K562 (cell line): ENCODE measurements around the gene SMS. TPM values are rescaled to one million over a fixed set of nuclear protein-coding genes. Genes with fewer than 3 reads are reported as not detected.

ENCODE experiments used
- ATAC-seq: fragments of 200-7000 bp; cut with Tn5 transposase; 3 replicates; pipeline ENCODE4 v1.9.1; 2020; ENCODE audit warnings: moderate library complexity
- BruUV-seq: library from RNA; stranded (reverse); fragments of 400-500 nt; replicated peaks from 2 replicates; lab custom pipeline; 2021; lab: Mats Ljungman, UMichigan
- CTCF ChIA-PET: fragments of 300-600 bp; formaldehyde crosslinking; extraction: SDS; loops from one replicate; lab custom pipeline; 2021; ENCODE audit warnings: low intra/inter-chr PET ratio; lab: Yijun Ruan, JAX
- POLR2A ChIA-PET: fragments of 300-600, 350-650 bp; sonication (Branson Sonifier 250); formaldehyde crosslinking; extraction: SDS; loops from one replicate; lab custom pipeline; 2021; ENCODE audit warnings: antibody characterized with exemption, inconsistent platforms; lab: Yijun Ruan, JAX
- DNase-seq, 4 experiments: peaks; one replicate each; pipeline versions ENCODE4 v3.0.0 to v3.0.0-alpha.2; 2011 to 2018; ENCODE audit warnings: low spot score in 3 of 4, mixed read lengths in 3 of 4; ENCODE audit errors: extremely low read depth in 1 of 4
- FAIRE-seq: peaks from 2 replicates; lab custom pipeline; 2011; peaks lifted over from hg19 to GRCh38; lab: Jason Lieb, UNC
- H2AFZ ChIP-seq: 2 replicates; pipeline ENCODE4 v1.6.0; 2011; ENCODE audit warnings: low read depth, low read length, control low read depth, inconsistent platforms
- H3K27ac ChIP-seq: fragments of 200-600 bp; 3 replicates; pipeline ENCODE4 v1.8.0; 2011; ENCODE audit warnings: low read depth, mild to moderate bottlenecking, control low read depth, inconsistent platforms, low read length, moderate library complexity, mixed read lengths; ENCODE audit errors: extremely low read depth
- H3K27me3 ChIP-seq, 2 experiments: fragments of 300-600 bp in 1 of 2; 2 replicates in 1 of 2; 3 replicates in 1 of 2; pipeline versions ENCODE4 v1.6.0 to v1.8.0; 2011; ENCODE audit warnings: inconsistent platforms in 2 of 2, low read length in 2 of 2, mild to moderate bottlenecking in 1 of 2, mixed read lengths in 1 of 2, moderate library complexity in 1 of 2; ENCODE audit not compliant: control insufficient read depth in 2 of 2, insufficient read depth in 2 of 2
- H3K36me3 ChIP-seq: fragments of 300-600 bp; 3 replicates; pipeline ENCODE4 v1.8.0; 2011; ENCODE audit warnings: mild to moderate bottlenecking, low read length, inconsistent platforms; ENCODE audit not compliant: control insufficient read depth, insufficient read depth
- H3K4me1 ChIP-seq, 2 experiments: fragments of 200-600 bp in 1 of 2; replicated peaks in 1 of 2; 2 replicates in 1 of 2; 3 replicates in 1 of 2; pipeline versions ENCODE4 v1.5.1 to v1.8.0; 2011; ENCODE audit warnings: inconsistent platforms in 2 of 2, low read length in 2 of 2, mild to moderate bottlenecking in 1 of 2, mixed read lengths in 1 of 2, moderate library complexity in 1 of 2; ENCODE audit not compliant: control insufficient read depth in 2 of 2, insufficient read depth in 2 of 2
- H3K4me2 ChIP-seq: 2 replicates; pipeline ENCODE4 v1.6.1; 2011; ENCODE audit warnings: low read length, control low read depth, inconsistent platforms, mixed read lengths; ENCODE audit not compliant: insufficient read depth
- H3K4me3 ChIP-seq: fragments of 200-600 bp; sonication (generic), shearing (Covaris generic); 2 replicates; pipeline ENCODE4 v1.5.1; 2016; ENCODE audit warnings: control low read depth, inconsistent platforms
- H3K79me2 ChIP-seq: fragments of 200-600 bp; 3 replicates; pipeline ENCODE4 v1.8.0; 2011; ENCODE audit warnings: low read length, inconsistent platforms; ENCODE audit not compliant: control insufficient read depth, insufficient read depth
- H3K9ac ChIP-seq, 2 experiments: 2 replicates each; pipeline versions ENCODE4 v1.6.0 to v1.6.1; 2011; ENCODE audit warnings: low read depth in 2 of 2, low read length in 2 of 2, control low read depth in 1 of 2, inconsistent platforms in 1 of 2, mild to moderate bottlenecking in 1 of 2, mixed read lengths in 1 of 2; ENCODE audit not compliant: insufficient read depth in 1 of 2
- H3K9me1 ChIP-seq: one replicate; pipeline ENCODE4 v1.6.0; 2011; ENCODE audit warnings: inconsistent platforms, mild to moderate bottlenecking, low read length, moderate library complexity; ENCODE audit not compliant: control insufficient read depth, insufficient read depth
- H3K9me3 ChIP-seq: replicated peaks from 2 replicates; pipeline ENCODE4 v1.5.1; 2011; ENCODE audit warnings: low read depth, low read length, inconsistent platforms; ENCODE audit not compliant: control insufficient read depth, insufficient read depth
- H4K20me1 ChIP-seq: replicated peaks from 2 replicates; pipeline ENCODE4 v1.6.1; 2011; ENCODE audit warnings: low read length, inconsistent platforms, mixed read lengths; ENCODE audit not compliant: control insufficient read depth, insufficient read depth
- CCAR2 ChIP-seq: fragments of 200-400 bp; formaldehyde crosslinking; IDR thresholded peaks from 2 replicates; pipeline ENCODE4 v1.6.1; 2017; ENCODE audit warnings: mild to moderate bottlenecking, low read depth, low read length
- CXXC5 ChIP-seq: fragments of 250-450 bp; sonication (Bioruptor Pico); IDR thresholded peaks from 2 replicates; pipeline ENCODE4 v1.8.0; 2022; ENCODE audit warnings: inconsistent platforms, mild to moderate bottlenecking, moderate library complexity
- MAFF ChIP-seq: IDR thresholded peaks from 2 replicates; pipeline ENCODE4 v1.6.1; 2012; ENCODE audit warnings: low read length, improper control_type of control experiment
- NFIX ChIP-seq: fragments of 250-450 bp; sonication (Bioruptor Pico); IDR thresholded peaks from 2 replicates; pipeline ENCODE4 v1.4.0; 2020; ENCODE audit warnings: low read depth, mild to moderate bottlenecking, moderate library complexity
- POLR3A ChIP-seq: IDR thresholded peaks from 2 replicates; pipeline ENCODE4 v1.6.1; 2011; ENCODE audit warnings: borderline replicate concordance, mild to moderate bottlenecking, moderate library complexity; ENCODE audit not compliant: insufficient read length, insufficient read depth; ENCODE audit errors: extremely low read depth
- PTTG1 ChIP-seq: fragments of 450-650 bp; IDR thresholded peaks from 2 replicates; pipeline ENCODE4 v1.6.1; 2016; ENCODE audit warnings: low read depth, mild to moderate bottlenecking, missing genetic modification characterization, missing compliant biosample characterization
- TAL1 ChIP-seq: fragments of 450-650 bp; IDR thresholded peaks from 2 replicates; pipeline ENCODE4 v1.6.1; 2016; ENCODE audit warnings: mild to moderate bottlenecking
- YY1 ChIP-seq, 3 experiments: IDR thresholded peaks; 2 replicates each; pipeline ENCODE4 v1.6.1; 2011; ENCODE audit warnings: low read length in 2 of 3, mild to moderate bottlenecking in 2 of 3, moderate library complexity in 2 of 3, borderline replicate concordance in 1 of 3, control low read depth in 1 of 3, low read depth in 1 of 3; ENCODE audit not compliant: insufficient read depth in 3 of 3, insufficient replicate concordance in 2 of 3, control insufficient read depth in 1 of 3, insufficient read length in 1 of 3; ENCODE audit errors: extremely low read depth in 1 of 3
- WGBS: fragments of 100-300 bp; shearing (Covaris generic); methylation state at CpG from one replicate; pipeline ENCODE4 v1.1.6; 2016; ENCODE audit warnings: low coverage, mixed read lengths; ENCODE audit not compliant: insufficient coverage; ENCODE audit errors: missing lambda C conversion rate; 5-methylcytosine and 5-hydroxymethylcytosine counted together
- in situ Hi-C: fragments of 300-500 bp; cut with MboI; formaldehyde crosslinking; loops from 4 replicates; pipeline ENCODE4 v1.15.0; 2018; ENCODE audit warnings: inconsistent platforms, mixed read lengths
- intact Hi-C: fragments of 100-400 bp; cut with micrococcal nuclease; formaldehyde crosslinking; loops from 2 replicates; pipeline ENCODE4 v1.14.2; 2022
- polyA plus RNA-seq, 8 experiments: library from polyadenylated mRNA; depleted of rRNA in 4 of 8; stranded (reverse) in 5 of 8; unstranded in 3 of 8; fragments of >200 nt; fragmentation: Nextera tagmentation in 2 of 8; fragmentation: Illumina TruSeq in 1 of 8; extraction: Ambion mirVana in 2 of 8; extraction: Trizol in 1 of 8; gene quantifications; 2 replicates each; pipeline versions ENCODE4 v1.2.1 to v1.2.3, GENCODE V29; 2011 to 2014; ENCODE audit warnings: inconsistent platforms in 1 of 8, missing spikeins in 1 of 8
- total RNA-seq, 7 experiments: library from RNA; depleted of rRNA in 6 of 7; stranded (reverse); fragments of >200 nt in 6 of 7; fragmentation: Illumina TruSeq in 2 of 7; extraction: Trizol in 2 of 7; gene quantifications; 2 replicates each; pipeline versions ENCODE4 v1.2.1 to v1.2.3, GENCODE V29; 2011 to 2021; ENCODE audit warnings: low replicate concordance in 1 of 7
- TF ChIP-seq, protein P1 (sequence below): sonication (generic); formaldehyde crosslinking; IDR thresholded peaks from 2 replicates; pipeline ENCODE4 v1.8.0; 2022; ENCODE audit warnings: missing genetic modification reagents, mild to moderate bottlenecking, borderline replicate concordance
- TF ChIP-seq, protein P2 (sequence below), 2 experiments: fragments of 450-650 bp in 1 of 2; sonication (generic) in 1 of 2; formaldehyde crosslinking; conservative IDR thresholded peaks; 2 replicates each; pipeline versions ENCODE4 v1.4.0 to v1.8.1; 2020 to 2022; ENCODE audit warnings: mild to moderate bottlenecking in 1 of 2, missing genetic modification reagents in 1 of 2

SMS gene
- total and polyA plus RNA-seq, 9 of the 15 experiments (the other 6 are each of a cell fraction or from before 2014, with no cell fraction given) = 71.1 to 193 (median 152) TPM

DNA sequence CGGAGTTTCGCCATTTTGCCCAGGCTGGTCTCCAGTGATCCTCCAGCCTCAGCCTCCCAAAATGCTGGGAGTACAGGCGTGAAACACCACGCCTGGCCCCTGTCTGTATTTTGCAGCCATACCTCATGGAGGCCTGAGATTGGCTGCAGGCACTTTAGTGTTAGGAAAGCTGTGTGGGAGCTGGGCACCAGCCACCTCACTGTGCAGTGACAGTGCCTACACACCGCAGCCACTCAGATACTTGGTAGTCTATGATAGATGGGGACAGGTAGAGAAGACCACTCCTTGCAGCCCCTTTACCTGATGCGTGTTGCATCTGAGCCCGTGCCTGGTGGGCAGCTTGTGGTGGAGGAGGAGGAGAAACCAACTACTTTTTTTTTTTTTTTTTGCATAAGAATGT lies 16.3 kb downstream of the SMS start:
- ATAC-seq (no peak), FAIRE-seq (no peak), DNase-seq (no peak)
- BruUV-seq = no TSS peak
- peaks cover 7 to 45% of the 10 kb centered on the region in 2 experiments for H3K4me1 ChIP-seq
- 63% methylated on average over 2 of the region's 7 CpGs for WGBS
- H3K9me1 ChIP-seq = no peaks in the 10 kb centered on the region
- H3K9me3 ChIP-seq = no peaks in the 10 kb centered on the region
- H3K27me3 ChIP-seq = no peaks in the 10 kb centered on the region
- H2AFZ ChIP-seq = no peak overlapping the region
- intact Hi-C loops = no loop called here
- H3K9ac ChIP-seq = no peak overlapping the region
- H3K36me3 ChIP-seq = peaks cover 16% of the 10 kb centered on the region; the same call in 2 of the 3 replicates
- no peak overlapping the region for H3K27ac ChIP-seq
- H3K4me3 ChIP-seq = no peak overlapping the region
- in situ Hi-C loops = no loop called here
- H3K79me2 ChIP-seq = peaks cover 97% of the 10 kb centered on the region
- peaks cover 28% of the 10 kb centered on the region for H4K20me1 ChIP-seq
- POLR2A ChIA-PET = interaction anchor here (0.6 to 0.9 kb wide), 2 partner anchors 12 to 30 kb away, joined by 3 read pairs; no protein-coding TSS in a partner anchor
- no peak overlapping the region for H3K4me2 ChIP-seq
- CTCF ChIA-PET = no interaction called here
- TF ChIP-seq CXXC5 (no peak), YY1 (IDR thresholded peaks at IDR 0.05; ENCODE audit: borderline replicate concordance in 1 of 3, control insufficient read depth in 1 of 3, extremely low read depth in 1 of 3, insufficient read depth in 3 of 3, insufficient read length in 1 of 3, insufficient replicate concordance in 2 of 3, low read depth in 1 of 3, low read length in 2 of 3) (no peak), POLR3A (no peak), NFIX (CRISPR knock-in tag) (no peak), CCAR2 (no peak), MAFF (no peak), TAL1 (no peak), PTTG1 (no peak)
- TF ChIP-seq, protein P1, sequence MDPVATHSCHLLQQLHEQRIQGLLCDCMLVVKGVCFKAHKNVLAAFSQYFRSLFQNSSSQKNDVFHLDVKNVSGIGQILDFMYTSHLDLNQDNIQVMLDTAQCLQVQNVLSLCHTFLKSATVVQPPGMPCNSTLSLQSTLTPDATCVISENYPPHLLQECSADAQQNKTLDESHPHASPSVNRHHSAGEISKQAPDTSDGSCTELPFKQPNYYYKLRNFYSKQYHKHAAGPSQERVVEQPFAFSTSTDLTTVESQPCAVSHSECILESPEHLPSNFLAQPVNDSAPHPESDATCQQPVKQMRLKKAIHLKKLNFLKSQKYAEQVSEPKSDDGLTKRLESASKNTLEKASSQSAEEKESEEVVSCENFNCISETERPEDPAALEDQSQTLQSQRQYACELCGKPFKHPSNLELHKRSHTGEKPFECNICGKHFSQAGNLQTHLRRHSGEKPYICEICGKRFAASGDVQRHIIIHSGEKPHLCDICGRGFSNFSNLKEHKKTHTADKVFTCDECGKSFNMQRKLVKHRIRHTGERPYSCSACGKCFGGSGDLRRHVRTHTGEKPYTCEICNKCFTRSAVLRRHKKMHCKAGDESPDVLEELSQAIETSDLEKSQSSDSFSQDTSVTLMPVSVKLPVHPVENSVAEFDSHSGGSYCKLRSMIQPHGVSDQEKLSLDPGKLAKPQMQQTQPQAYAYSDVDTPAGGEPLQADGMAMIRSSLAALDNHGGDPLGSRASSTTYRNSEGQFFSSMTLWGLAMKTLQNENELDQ (CRISPR knock-in tag) = no peak
- TF ChIP-seq, protein P2, sequence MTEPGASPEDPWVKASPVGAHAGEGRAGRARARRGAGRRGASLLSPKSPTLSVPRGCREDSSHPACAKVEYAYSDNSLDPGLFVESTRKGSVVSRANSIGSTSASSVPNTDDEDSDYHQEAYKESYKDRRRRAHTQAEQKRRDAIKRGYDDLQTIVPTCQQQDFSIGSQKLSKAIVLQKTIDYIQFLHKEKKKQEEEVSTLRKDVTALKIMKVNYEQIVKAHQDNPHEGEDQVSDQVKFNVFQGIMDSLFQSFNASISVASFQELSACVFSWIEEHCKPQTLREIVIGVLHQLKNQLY (CRISPR knock-in tag; conservative IDR thresholded peaks at IDR 0.05) = no peak
